ENCODE results near the gene VAPB. TPM values are rescaled to one million over a fixed set of nuclear protein-coding genes. Genes with fewer than 3 reads are reported as not detected.

VAPB gene
- polyA plus RNA-seq, 1 donor (not counting 4 experiments of a cell fraction or from before 2014, with no cell fraction given) = 38.0 TPM

- no peaks in the 10 kb centered on the region for H3K4me1 ChIP-seq (ENCODE audit: control insufficient read depth, extremely low read depth, insufficient read depth, low read length)
- TF ChIP-seq CTCF (optimal IDR thresholded peaks at IDR 0.05 in 1 of 3, IDR thresholded peaks at IDR 0.05 in 1 of 3, conservative IDR thresholded peaks at IDR 0.05 in 1 of 3; ENCODE audit: extremely low read depth in 1 of 3, insufficient read depth in 2 of 3, low read length in 3 of 3) (no peak), EZH2 (IDR thresholded peaks at IDR 0.05; ENCODE audit: low read length) (no peak)
- no peaks in the 10 kb centered on the region for H4K20me1 ChIP-seq (ENCODE audit: control insufficient read depth, extremely low read depth, insufficient read depth, low read length)
- no peak overlapping the region for H2AFZ ChIP-seq (ENCODE audit: control insufficient read depth, low read length)
- DNase-seq (ENCODE audit: low read depth, low spot score) (no peak), FAIRE-seq (no peak)
- H3K79me2 ChIP-seq (ENCODE audit: control insufficient read depth, insufficient read depth, low read length) = no peaks in the 10 kb centered on the region
- H3K4me2 ChIP-seq (ENCODE audit: control insufficient read depth, extremely low read depth, insufficient read depth, low read depth, low read length) = no peak overlapping the region
- no peaks in the 10 kb centered on the region for H3K9me1 ChIP-seq (ENCODE audit: control insufficient read depth, extremely low read depth, insufficient read depth, low read length)
- H3K27ac ChIP-seq (ENCODE audit: control insufficient read depth, insufficient read depth, low read length) = no peak overlapping the region
- peaks cover 2% of the 10 kb centered on the region for H3K9me3 ChIP-seq (ENCODE audit: control insufficient read depth, low read depth, low read length)
- no peak overlapping the region for H3K4me3 ChIP-seq (ENCODE audit: control insufficient read depth in 2 of 3, extremely low read depth in 1 of 3, insufficient read depth in 2 of 3, low read depth in 1 of 3, low read length in 3 of 3)
- H3K27me3 ChIP-seq (ENCODE audit: control insufficient read depth, extremely low read depth, insufficient read depth, low read length) = no peaks in the 10 kb centered on the region
- H3K9ac ChIP-seq (ENCODE audit: control insufficient read depth, extremely low read depth, insufficient read depth, low read length) = no peak overlapping the region
- no peaks in the 10 kb centered on the region for H3K36me3 ChIP-seq (ENCODE audit: control insufficient read depth in 2 of 2, extremely low read depth in 1 of 2, insufficient read depth in 2 of 2, low read length in 2 of 2)
- dilution Hi-C loops (cut with MboI; ENCODE audit: extremely low pct_ligation_motif_present, low sequenced_read_pairs) = no loop called here
These were observed 86.4 kb downstream of the VAPB start for GRCh38 chr20:58475466-58475865.

DNA sequence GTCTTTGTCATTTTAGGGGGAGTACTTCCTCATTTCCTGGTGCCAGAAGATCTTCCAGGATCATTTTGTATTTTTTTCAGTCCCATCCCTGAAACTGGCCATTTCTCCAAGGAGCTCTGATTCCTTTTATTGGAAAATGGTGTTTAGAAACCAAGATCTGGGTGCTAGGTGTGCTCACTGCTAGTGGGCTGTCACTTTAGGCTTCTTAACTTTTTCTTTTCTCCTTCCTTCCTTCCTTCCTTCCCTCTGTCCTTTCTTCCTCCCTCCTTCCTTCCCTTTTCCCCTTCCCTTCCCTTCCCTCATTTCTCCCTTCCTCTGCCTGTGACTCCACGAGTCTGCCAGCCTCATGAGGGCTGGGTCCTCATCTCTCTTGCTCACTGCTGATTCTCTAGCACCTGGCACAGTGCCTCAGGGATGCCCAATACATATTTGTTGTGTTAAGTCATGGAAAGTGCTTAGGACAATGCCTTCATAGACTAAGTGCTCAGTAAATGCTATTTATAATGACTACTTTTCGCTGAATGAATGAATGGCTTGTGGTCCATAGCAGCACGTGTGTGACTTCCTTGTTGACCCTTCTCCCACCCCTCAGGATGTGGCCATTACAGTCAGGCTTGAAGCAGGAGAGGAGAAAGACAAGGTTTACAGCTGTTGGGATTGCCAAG lies 89.2 kb downstream of the VAPB start:
- Histone ChIP-seq H3K27ac (ENCODE audit: control insufficient read depth, insufficient read depth, low read length) (no peak overlapping the region), H3K4me3 (ENCODE audit: control insufficient read depth in 2 of 3, extremely low read depth in 1 of 3, insufficient read depth in 2 of 3, low read depth in 1 of 3, low read length in 3 of 3) (no peak overlapping the region), H3K27me3 (ENCODE audit: control insufficient read depth, extremely low read depth, insufficient read depth, low read length) (no peaks in the 10 kb centered on the region), H2AFZ (ENCODE audit: control insufficient read depth, low read length) (no peak overlapping the region), H3K79me2 (ENCODE audit: control insufficient read depth, insufficient read depth, low read length) (no peaks in the 10 kb centered on the region), H4K20me1 (ENCODE audit: control insufficient read depth, extremely low read depth, insufficient read depth, low read length) (no peaks in the 10 kb centered on the region), H3K9me1 (ENCODE audit: control insufficient read depth, extremely low read depth, insufficient read depth, low read length) (no peaks in the 10 kb centered on the region), H3K4me1 (ENCODE audit: control insufficient read depth, extremely low read depth, insufficient read depth, low read length) (no peaks in the 10 kb centered on the region), H3K36me3 (ENCODE audit: control insufficient read depth in 2 of 2, extremely low read depth in 1 of 2, insufficient read depth in 2 of 2, low read length in 2 of 2) (no peaks in the 10 kb centered on the region), H3K9ac (ENCODE audit: control insufficient read depth, extremely low read depth, insufficient read depth, low read length) (no peak overlapping the region), H3K4me2 (ENCODE audit: control insufficient read depth, extremely low read depth, insufficient read depth, low read depth, low read length) (no peak overlapping the region), H3K9me3 (ENCODE audit: control insufficient read depth, low read depth, low read length) (peaks cover 2% of the 10 kb centered on the region)
- dilution Hi-C loops (cut with MboI; ENCODE audit: extremely low pct_ligation_motif_present, low sequenced_read_pairs) = no loop called here
- TF ChIP-seq EZH2 (IDR thresholded peaks at IDR 0.05; ENCODE audit: low read length) (no peak), CTCF (optimal IDR thresholded peaks at IDR 0.05 in 1 of 3, IDR thresholded peaks at IDR 0.05 in 1 of 3, conservative IDR thresholded peaks at IDR 0.05 in 1 of 3; ENCODE audit: extremely low read depth in 1 of 3, insufficient read depth in 2 of 3, low read length in 3 of 3) (no peak)
- no peak for FAIRE-seq
- DNase-seq (ENCODE audit: low read depth, low spot score) = no peak
